ENCODE data around the gene TSPAN3. TPM values are rescaled to one million over a fixed set of nuclear protein-coding genes. Genes with fewer than 3 reads are reported as not detected.

Gene TSPAN3
- total and polyA plus RNA-seq, 10 of the 15 experiments (the other 5 are each of a cell fraction or from before 2014, with no cell fraction given) = 18.9 to 114 (median 57.2) TPM

DNA sequence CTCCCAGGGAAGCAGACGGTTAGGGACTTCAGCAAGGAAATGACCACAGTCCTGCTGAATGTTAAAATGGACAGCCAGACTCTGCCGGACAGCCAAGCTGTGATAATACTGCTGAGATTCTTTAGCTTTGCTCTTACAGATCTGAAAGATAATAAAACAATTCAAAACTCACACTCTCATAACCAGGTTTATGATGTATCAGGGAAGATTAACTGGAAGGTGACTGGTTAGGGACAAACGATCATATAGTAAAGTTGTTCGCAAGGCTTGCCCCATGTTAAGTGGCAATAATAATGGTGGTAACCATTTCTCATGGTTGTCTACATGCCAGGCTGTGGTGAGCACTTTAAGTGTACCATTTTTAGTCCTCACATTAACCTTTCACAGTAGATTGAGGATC, 44.3 kb upstream of the TSPAN3 start:
- POLR2A ChIA-PET = no interaction called here
- H3K79me2 ChIP-seq (ENCODE audit: control insufficient read depth, insufficient read depth, low read length) = no peaks in the 10 kb centered on the region
- no peak for ATAC-seq
- RAD21 ChIA-PET (ENCODE audit: unreplicated experiment) = no interaction called here
- peaks cover 3% of the 10 kb centered on the region; the same call in 1 of the 2 replicates for H3K4me1 ChIP-seq (ENCODE audit: control insufficient read depth, insufficient read depth, low read length)
- H3K36me3 ChIP-seq (ENCODE audit: control insufficient read depth in 2 of 2, insufficient read depth in 2 of 2, low read length in 1 of 2) = peaks cover 0 to 4% of the 10 kb centered on the region in 2 experiments; a peak in 2 of 4 replicates
- no peak overlapping the region for H3K4me3 ChIP-seq
- H3K4me2 ChIP-seq (ENCODE audit: control insufficient read depth, insufficient read depth) = no peak overlapping the region
- H3K27me3 ChIP-seq (replicated peaks in 1 of 2; ENCODE audit: control insufficient read depth in 2 of 2, insufficient read depth in 2 of 2, low read length in 1 of 2) = no peaks in the 10 kb centered on the region
- SMC1A ChIA-PET (ENCODE audit: uncharacterized antibody, unreplicated experiment) = interaction anchor here (3.0 kb wide), 1 partner anchor 66 kb away, joined by 12 read pairs; no protein-coding TSS in a partner anchor
- WGBS (ENCODE audit: insufficient coverage, insufficient replicate concordance, low lambda C conversion rate, missing lambda C conversion rate) = 100% methylated on average over 4 of the region's 4 CpGs
- no peaks in the 10 kb centered on the region for H3K9me3 ChIP-seq (replicated peaks; ENCODE audit: control insufficient read depth, insufficient read depth, low read length)
- no peak for FAIRE-seq
- intact Hi-C loops (cut with micrococcal nuclease; ENCODE audit: unreplicated experiment) = no loop called here
- H3K9ac ChIP-seq (ENCODE audit: control insufficient read depth, insufficient read depth, low read length) = no peak overlapping the region
- no peak for DNase-seq (ENCODE audit: low read depth, low spot score)
- no peak for TF ChIP-seq BCL11A (IDR thresholded peaks at IDR 0.05; ENCODE audit: low read depth, low read length)
- TF ChIP-seq SRF (IDR thresholded peaks at IDR 0.05; ENCODE audit: low read depth in 2 of 2, low read length in 2 of 2) = no peak
- TF ChIP-seq MEF2B (IDR thresholded peaks at IDR 0.05; ENCODE audit: partially characterized antibody, poor library complexity, severe bottlenecking) = no peak
- TF ChIP-seq GABPA (IDR thresholded peaks at IDR 0.05; ENCODE audit: low read depth) = no peak
- TF ChIP-seq YBX1 (IDR thresholded peaks at IDR 0.05) = no peak
- no peak for TF ChIP-seq MAX (IDR thresholded peaks at IDR 0.05; ENCODE audit: low read depth, low read length)
- H3K27ac ChIP-seq (ENCODE audit: control insufficient read depth, insufficient read depth) = no peak overlapping the region
- no peak overlapping the region for H2AFZ ChIP-seq (ENCODE audit: control insufficient read depth, low read depth, low read length)
- in situ Hi-C loops (cut with MboI) = loop anchor here (5.0 kb wide), 2 partner anchors 382 to 427 kb away; no protein-coding TSS in a partner anchor
- CTCF ChIA-PET = interaction anchor here (0.7 to 3.9 kb wide), 5 partner anchors 12 to 428 kb away, joined by 3 to 13 read pairs (median 4); no protein-coding TSS in a partner anchor
- H4K20me1 ChIP-seq (ENCODE audit: control insufficient read depth, insufficient read depth) = no peaks in the 10 kb centered on the region
- BruUV-seq (replicated peaks) = no TSS peak
